GM23338 (cell line): ENCODE measurements around the gene MSMB. TPM values are rescaled to one million over a fixed set of nuclear protein-coding genes. Genes with fewer than 3 reads are reported as not detected.

Source experiments
- ATAC-seq: fragments of 200-7000 bp; cut with Tn5 transposase; 3 replicates; pipeline ENCODE4 v1.9.1; 2020
- DNase-seq: peaks from one replicate; pipeline ENCODE4 v3.0.0-alpha.2; 2015; ENCODE audit warnings: low spot score
- H2AFZ ChIP-seq: fragments of 200-600 bp; sonication (generic); 2 replicates; pipeline ENCODE4 v1.8.0; 2016; ENCODE audit warnings: antibody characterized with exemption, mild to moderate bottlenecking, moderate library complexity
- H3F3A ChIP-seq: fragments of 200-600 bp; sonication (generic); replicated peaks from 2 replicates; pipeline ENCODE4 v1.8.0; 2017; ENCODE audit warnings: antibody characterized with exemption, mixed run types, low read depth
- H3K27ac ChIP-seq: fragments of 200-600 bp; sonication (generic); 2 replicates; pipeline ENCODE4 v1.6.1; 2016; ENCODE audit warnings: low read depth
- H3K27me3 ChIP-seq: fragments of 200-600 bp; sonication (generic); 2 replicates; pipeline ENCODE4 v1.8.0; 2016; ENCODE audit warnings: mild to moderate bottlenecking, mixed run types, moderate library complexity; ENCODE audit not compliant: insufficient read depth
- H3K36me3 ChIP-seq: fragments of 200-600 bp; sonication (generic); 2 replicates; pipeline ENCODE4 v1.8.0; 2016; ENCODE audit warnings: mild to moderate bottlenecking; ENCODE audit not compliant: insufficient read depth
- H3K4me1 ChIP-seq: fragments of 200-600 bp; sonication (generic); 2 replicates; pipeline ENCODE4 v1.8.0; 2016; ENCODE audit warnings: mild to moderate bottlenecking, moderate library complexity; ENCODE audit not compliant: insufficient read depth
- H3K4me2 ChIP-seq: fragments of 200-600 bp; sonication (generic); 2 replicates; pipeline ENCODE4 v1.7.1; 2017; ENCODE audit warnings: mixed run types
- H3K4me3 ChIP-seq: fragments of 200-600 bp; sonication (generic); 2 replicates; pipeline ENCODE4 v1.6.1; 2016; ENCODE audit warnings: mixed run types
- H3K79me2 ChIP-seq: fragments of 200-600 bp; sonication (generic); replicated peaks from 2 replicates; pipeline ENCODE4 v1.8.0; 2017; ENCODE audit warnings: mild to moderate bottlenecking; ENCODE audit not compliant: insufficient read depth
- H3K9me2 ChIP-seq: fragments of 200-600 bp; sonication (generic); 2 replicates; pipeline ENCODE4 v1.8.0; 2017; ENCODE audit not compliant: insufficient read depth
- H4K20me1 ChIP-seq: fragments of 200-600 bp; sonication (generic); replicated peaks from 2 replicates; pipeline ENCODE4 v1.8.0; 2017; ENCODE audit warnings: mild to moderate bottlenecking; ENCODE audit not compliant: insufficient read depth
- H3K27ac Mint-ChIP-seq: 2 replicates; pipeline ENCODE4 v1.8.0; 2020; ENCODE audit warnings: inconsistent platforms, mild to moderate bottlenecking, moderate library complexity, mixed read lengths
- H3K27me3 Mint-ChIP-seq: 3 replicates; pipeline ENCODE4 v1.8.0; 2022; ENCODE audit warnings: low read depth, mild to moderate bottlenecking, moderate library complexity, mixed read lengths, inconsistent platforms; ENCODE audit not compliant: insufficient read depth, poor library complexity
- H3K36me3 Mint-ChIP-seq: 3 replicates; pipeline ENCODE4 v1.8.0; 2021; ENCODE audit warnings: low read depth, mild to moderate bottlenecking, inconsistent platforms, moderate library complexity, mixed read lengths
- H3K4me1 Mint-ChIP-seq: 3 replicates; pipeline ENCODE4 v1.8.0; 2020; ENCODE audit warnings: mild to moderate bottlenecking, inconsistent platforms, mixed read lengths
- H3K4me3 Mint-ChIP-seq: 3 replicates; pipeline ENCODE4 v1.8.0; 2021; ENCODE audit warnings: moderate library complexity, mild to moderate bottlenecking, inconsistent platforms, mixed read lengths
- H3K9me3 Mint-ChIP-seq: 3 replicates; pipeline ENCODE4 v1.8.0; 2020; ENCODE audit warnings: moderate library complexity, mild to moderate bottlenecking, inconsistent platforms, mixed read lengths
- EZH2 ChIP-seq: fragments of 200-600 bp; sonication (generic); IDR thresholded peaks from one replicate; pipeline ENCODE4 v1.8.0; 2017; ENCODE audit warnings: antibody characterized with exemption, mild to moderate bottlenecking, low read depth; ENCODE audit not compliant: unreplicated experiment
- EZH2phosphoT487 ChIP-seq: fragments of 200-600 bp; sonication (generic); IDR thresholded peaks from one replicate; pipeline ENCODE4 v1.8.1; 2018; ENCODE audit warnings: antibody characterized with exemption; ENCODE audit not compliant: unreplicated experiment
- JUNB ChIP-seq: IDR thresholded peaks from one replicate; pipeline ENCODE4 v1.6.1; 2016; ENCODE audit warnings: antibody characterized with exemption; ENCODE audit not compliant: unreplicated experiment
- NANOG ChIP-seq: IDR thresholded peaks from 2 replicates; pipeline ENCODE4 v1.6.1; 2016; ENCODE audit warnings: antibody characterized with exemption, borderline replicate concordance
- STAT1 ChIP-seq: IDR thresholded peaks from one replicate; pipeline ENCODE4 v1.6.1; 2016; ENCODE audit warnings: antibody characterized with exemption; ENCODE audit not compliant: unreplicated experiment
- polyA plus RNA-seq: library from polyadenylated mRNA; unstranded; fragments of >200 nt; fragmentation: Nextera tagmentation; extraction: Ambion mirVana; gene quantifications from 2 replicates; pipeline ENCODE4 v1.2.1, GENCODE V29; 2016
- total RNA-seq: library from RNA; depleted of rRNA; stranded (reverse); fragments of >200 nt; shearing (Covaris generic); gene quantifications from 2 replicates; pipeline ENCODE4 v1.2.3, GENCODE V29; 2014
- TF ChIP-seq, protein P1 (sequence below): fragments of 250-450 bp; sonication (Bioruptor Pico); IDR thresholded peaks from 2 replicates; pipeline ENCODE4 v1.5.0; 2020; ENCODE audit warnings: mild to moderate bottlenecking, moderate library complexity
- TF ChIP-seq, protein P2 (sequence below), 2 experiments: fragments of 200-600 bp in 1 of 2; sonication (generic) in 1 of 2; conservative IDR thresholded peaks; 2 replicates each; pipeline versions ENCODE4 v1.5.1 to v1.6.1; 2016 to 2017; ENCODE audit warnings: antibody characterized with exemption in 2 of 2, low read depth in 2 of 2, mild to moderate bottlenecking in 2 of 2, moderate library complexity in 1 of 2

MSMB gene
- total and polyA plus RNA-seq, 2 experiments from 2014 or later: not detected

DNA sequence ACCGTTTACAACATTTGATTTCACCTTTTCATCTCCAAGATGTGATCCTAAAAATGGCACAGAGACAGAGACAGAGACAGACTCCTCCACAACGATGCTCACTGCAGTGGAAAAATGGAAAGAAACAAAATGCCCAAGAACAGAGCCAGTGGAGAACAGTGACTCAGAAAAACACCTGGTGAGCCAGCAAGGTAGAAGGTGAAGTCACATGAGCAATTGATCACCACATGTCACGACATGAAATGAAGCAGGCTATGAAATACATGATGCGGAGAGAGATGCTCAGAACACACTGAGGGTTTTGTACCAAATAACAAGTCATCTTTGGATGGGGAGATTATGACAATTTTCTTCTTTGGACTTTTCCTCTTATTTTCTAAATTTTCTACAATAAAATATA is 3.5 kb downstream of the MSMB start (continued):
- TF ChIP-seq, protein P1, sequence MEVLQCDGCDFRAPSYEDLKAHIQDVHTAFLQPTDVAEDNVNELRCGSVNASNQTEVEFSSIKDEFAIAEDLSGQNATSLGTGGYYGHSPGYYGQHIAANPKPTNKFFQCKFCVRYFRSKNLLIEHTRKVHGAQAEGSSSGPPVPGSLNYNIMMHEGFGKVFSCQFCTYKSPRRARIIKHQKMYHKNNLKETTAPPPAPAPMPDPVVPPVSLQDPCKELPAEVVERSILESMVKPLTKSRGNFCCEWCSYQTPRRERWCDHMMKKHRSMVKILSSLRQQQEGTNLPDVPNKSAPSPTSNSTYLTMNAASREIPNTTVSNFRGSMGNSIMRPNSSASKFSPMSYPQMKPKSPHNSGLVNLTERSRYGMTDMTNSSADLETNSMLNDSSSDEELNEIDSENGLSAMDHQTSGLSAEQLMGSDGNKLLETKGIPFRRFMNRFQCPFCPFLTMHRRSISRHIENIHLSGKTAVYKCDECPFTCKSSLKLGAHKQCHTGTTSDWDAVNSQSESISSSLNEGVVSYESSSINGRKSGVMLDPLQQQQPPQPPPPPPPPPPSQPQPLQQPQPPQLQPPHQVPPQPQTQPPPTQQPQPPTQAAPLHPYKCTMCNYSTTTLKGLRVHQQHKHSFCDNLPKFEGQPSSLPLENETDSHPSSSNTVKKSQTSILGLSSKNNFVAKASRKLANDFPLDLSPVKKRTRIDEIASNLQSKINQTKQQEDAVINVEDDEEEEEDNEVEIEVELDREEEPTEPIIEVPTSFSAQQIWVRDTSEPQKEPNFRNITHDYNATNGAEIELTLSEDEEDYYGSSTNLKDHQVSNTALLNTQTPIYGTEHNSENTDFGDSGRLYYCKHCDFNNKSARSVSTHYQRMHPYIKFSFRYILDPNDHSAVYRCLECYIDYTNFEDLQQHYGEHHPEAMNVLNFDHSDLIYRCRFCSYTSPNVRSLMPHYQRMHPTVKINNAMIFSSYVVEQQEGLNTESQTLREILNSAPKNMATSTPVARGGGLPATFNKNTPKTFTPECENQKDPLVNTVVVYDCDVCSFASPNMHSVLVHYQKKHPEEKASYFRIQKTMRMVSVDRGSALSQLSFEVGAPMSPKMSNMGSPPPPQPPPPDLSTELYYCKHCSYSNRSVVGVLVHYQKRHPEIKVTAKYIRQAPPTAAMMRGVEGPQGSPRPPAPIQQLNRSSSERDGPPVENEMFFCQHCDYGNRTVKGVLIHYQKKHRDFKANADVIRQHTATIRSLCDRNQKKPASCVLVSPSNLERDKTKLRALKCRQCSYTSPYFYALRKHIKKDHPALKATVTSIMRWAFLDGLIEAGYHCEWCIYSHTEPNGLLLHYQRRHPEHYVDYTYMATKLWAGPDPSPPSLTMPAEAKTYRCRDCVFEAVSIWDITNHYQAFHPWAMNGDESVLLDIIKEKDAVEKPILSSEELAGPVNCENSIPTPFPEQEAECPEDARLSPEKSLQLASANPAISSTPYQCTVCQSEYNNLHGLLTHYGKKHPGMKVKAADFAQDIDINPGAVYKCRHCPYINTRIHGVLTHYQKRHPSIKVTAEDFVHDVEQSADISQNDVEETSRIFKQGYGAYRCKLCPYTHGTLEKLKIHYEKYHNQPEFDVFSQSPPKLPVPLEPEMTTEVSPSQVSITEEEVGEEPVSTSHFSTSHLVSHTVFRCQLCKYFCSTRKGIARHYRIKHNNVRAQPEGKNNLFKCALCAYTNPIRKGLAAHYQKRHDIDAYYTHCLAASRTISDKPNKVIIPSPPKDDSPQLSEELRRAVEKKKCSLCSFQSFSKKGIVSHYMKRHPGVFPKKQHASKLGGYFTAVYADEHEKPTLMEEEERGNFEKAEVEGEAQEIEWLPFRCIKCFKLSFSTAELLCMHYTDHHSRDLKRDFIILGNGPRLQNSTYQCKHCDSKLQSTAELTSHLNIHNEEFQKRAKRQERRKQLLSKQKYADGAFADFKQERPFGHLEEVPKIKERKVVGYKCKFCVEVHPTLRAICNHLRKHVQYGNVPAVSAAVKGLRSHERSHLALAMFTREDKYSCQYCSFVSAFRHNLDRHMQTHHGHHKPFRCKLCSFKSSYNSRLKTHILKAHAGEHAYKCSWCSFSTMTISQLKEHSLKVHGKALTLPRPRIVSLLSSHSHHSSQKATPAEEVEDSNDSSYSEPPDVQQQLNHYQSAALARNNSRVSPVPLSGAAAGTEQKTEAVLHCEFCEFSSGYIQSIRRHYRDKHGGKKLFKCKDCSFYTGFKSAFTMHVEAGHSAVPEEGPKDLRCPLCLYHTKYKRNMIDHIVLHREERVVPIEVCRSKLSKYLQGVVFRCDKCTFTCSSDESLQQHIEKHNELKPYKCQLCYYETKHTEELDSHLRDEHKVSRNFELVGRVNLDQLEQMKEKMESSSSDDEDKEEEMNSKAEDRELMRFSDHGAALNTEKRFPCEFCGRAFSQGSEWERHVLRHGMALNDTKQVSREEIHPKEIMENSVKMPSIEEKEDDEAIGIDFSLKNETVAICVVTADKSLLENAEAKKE (CRISPR knock-in tag): no peak
- TF ChIP-seq EZH2: no peak
- no peak for TF ChIP-seq STAT1
- no peak for TF ChIP-seq NANOG
- no peak for TF ChIP-seq EZH2phosphoT487
- TF ChIP-seq, protein P2, sequence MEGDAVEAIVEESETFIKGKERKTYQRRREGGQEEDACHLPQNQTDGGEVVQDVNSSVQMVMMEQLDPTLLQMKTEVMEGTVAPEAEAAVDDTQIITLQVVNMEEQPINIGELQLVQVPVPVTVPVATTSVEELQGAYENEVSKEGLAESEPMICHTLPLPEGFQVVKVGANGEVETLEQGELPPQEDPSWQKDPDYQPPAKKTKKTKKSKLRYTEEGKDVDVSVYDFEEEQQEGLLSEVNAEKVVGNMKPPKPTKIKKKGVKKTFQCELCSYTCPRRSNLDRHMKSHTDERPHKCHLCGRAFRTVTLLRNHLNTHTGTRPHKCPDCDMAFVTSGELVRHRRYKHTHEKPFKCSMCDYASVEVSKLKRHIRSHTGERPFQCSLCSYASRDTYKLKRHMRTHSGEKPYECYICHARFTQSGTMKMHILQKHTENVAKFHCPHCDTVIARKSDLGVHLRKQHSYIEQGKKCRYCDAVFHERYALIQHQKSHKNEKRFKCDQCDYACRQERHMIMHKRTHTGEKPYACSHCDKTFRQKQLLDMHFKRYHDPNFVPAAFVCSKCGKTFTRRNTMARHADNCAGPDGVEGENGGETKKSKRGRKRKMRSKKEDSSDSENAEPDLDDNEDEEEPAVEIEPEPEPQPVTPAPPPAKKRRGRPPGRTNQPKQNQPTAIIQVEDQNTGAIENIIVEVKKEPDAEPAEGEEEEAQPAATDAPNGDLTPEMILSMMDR (conservative IDR thresholded peaks at IDR 0.05; ENCODE audit: low read depth in 2 of 2): no peak

DNA sequence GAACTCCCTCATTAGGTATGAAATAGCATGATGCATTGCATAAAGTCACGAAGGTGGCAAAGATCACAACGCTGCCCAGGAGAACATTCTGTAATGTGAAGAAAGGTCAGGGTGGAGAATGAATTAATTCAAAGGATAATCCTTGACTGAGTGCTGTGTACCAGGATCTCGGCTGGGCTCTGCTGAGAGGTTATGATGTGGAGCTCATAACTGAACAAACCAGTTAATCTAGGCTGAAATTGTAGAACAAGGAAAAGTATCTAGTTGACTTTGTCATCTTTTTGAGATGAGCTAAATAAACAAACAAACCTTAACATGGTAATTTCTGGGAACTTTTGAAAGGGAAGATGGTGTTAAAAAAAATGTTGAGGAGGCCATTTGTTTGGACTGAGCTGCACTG is 6.1 kb downstream of the MSMB start:
- Mint-ChIP-seq H3K4me3 (no peak overlapping the region), H3K4me1 (peaks cover 7% of the 10 kb centered on the region), H3K36me3 (no peaks in the 10 kb centered on the region), H3K27ac (no peak overlapping the region), H3K27me3 (no peaks in the 10 kb centered on the region), H3K9me3 (no peaks in the 10 kb centered on the region)
- Histone ChIP-seq H3K27ac (no peak overlapping the region), H3K36me3 (no peaks in the 10 kb centered on the region), H3F3A (no peaks in the 10 kb centered on the region), H4K20me1 (no peaks in the 10 kb centered on the region), H3K79me2 (no peaks in the 10 kb centered on the region), H3K4me1 (no peaks in the 10 kb centered on the region), H3K4me3 (no peak overlapping the region), H2AFZ (peak overlapping the region; percentile 52; the same call in 1 of the 2 replicates), H3K9me2 (no peaks in the 10 kb centered on the region), H3K27me3 (no peaks in the 10 kb centered on the region), H3K4me2 (no peak overlapping the region)
- no peak for TF ChIP-seq JUNB
- no peak for ATAC-seq
- no peak for DNase-seq
